HG02970 (cell line): ENCODE results near the gene AFF4.
"Not testable (repeated sequence)": the region's sequence is repeated elsewhere in the genome, so short reads cannot be mapped to it uniquely, and the experiment has no call there.

Source experiments
- ATAC-seq: cut with Tn5 transposase; IDR thresholded peaks from one replicate; pipeline ENCODE4 v1.9.1; 2021; ENCODE audit warnings: mild to moderate bottlenecking, moderate library complexity, moderate number of reproducible peaks; ENCODE audit not compliant: unreplicated experiment, low FRiP score

Gene AFF4

DNA sequence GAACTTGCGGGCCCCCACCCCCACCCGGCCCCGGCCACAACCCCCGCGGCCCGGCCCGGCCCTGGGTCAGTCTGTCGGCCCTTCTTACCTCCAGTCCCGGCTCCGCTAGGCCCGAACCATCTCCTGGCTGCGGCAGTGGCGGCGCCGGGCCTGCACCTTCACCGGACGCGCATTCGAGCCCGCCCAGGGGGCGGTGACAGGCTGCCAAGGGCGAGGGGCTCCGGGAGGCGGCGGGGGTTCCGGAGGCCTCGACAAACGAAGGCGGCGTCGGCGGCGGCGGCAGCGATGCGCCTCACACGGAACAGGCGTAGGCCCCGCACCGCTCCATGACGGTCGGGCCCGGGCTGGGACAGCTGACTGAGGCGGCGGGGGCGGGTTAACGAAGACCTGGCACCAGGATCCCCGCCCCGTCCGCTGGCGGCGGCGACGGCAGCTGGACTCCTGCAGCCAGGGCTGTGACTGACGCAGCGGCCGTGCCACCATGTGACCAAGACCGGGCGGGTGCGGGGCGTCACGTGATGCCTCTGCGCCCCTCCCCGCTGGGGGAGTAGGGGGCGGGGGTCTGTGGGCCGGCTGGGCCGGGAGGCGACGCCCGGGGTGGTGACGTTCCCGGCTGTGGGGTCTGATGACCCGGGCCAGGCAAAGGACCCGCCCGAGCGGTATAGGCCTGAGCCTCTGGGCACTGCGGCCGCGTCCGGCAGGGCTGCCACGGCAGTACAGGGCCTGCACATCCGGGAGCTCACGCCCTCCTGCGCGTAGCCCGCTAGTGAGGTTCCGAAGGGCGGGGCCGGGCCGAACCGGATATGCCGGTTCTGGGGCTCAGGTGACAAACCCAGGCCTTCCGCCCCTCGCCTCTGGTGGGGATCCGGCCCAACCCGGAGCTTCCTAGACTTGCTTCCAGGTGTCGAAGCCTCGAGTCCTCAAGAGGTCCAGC is at the start of gene AFF4:
TSS of gene AFF4 (minus strand) at position 464 of the 934 bp plus-strand sequence. CDS start 26,445 bp downstream, outside the sequence.
- peak; percentile 95 for ATAC-seq

GRCh38 chr5:133008455-133008854 is 45.0 kb upstream of the AFF4 start:
- not testable (repeated sequence) for ATAC-seq

DNA sequence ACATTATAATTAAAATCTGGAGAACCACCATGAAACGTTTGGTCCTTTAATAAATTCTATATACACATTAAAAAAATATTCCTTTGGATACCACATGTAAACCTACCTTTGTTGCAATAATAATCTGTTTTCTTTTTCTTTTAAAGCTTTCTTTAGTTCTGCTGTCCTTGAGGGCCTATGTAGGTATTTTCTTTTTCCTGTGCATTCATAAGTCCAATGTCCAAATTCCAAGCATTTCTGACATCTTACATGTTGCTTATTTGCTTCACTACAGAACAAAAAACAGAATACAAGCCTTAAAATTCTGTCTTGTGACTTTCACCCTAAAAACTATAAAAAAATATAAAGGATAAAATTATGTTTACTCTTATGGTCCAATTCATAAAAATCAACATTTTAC is 43.2 kb upstream of the AFF4 start:
- ATAC-seq: no peak

DNA sequence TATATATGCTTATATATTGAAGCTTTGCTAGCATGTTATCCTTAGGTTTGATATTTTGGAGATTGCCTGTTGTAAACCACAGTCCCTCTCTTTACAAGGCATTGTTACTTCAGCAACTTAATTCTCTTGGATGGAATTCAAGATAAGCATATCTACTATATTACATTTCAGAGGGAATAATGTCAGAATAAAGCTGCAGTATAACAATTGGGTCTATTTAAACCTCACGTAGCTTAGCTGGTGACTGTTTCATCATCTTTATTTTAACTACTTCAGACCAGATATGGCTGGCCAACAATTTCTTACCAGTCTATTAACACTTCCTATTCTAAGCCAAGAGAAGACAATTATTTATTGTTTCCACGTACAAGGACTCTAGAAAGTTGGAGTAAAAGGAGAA is 35.8 kb upstream of the AFF4 start:
- ATAC-seq: no peak

DNA sequence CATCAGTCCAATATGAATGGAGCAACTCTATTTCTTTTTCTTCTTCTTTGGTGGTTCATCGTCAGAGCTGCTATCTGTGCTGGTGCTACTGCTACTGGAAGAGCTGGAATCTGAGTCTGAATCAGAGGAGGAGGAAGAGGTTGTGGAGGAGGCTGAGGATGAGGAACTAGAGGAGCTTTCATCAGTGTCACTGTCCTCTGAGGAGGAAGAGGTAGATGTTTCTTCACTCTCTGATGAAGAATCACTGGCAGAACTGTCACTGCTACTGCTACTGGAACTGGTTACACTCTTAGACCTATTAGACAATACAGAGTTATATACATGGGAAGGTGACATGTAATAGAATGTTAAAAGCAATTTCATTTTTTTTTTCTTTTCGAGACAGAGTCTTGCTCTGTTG is 35.1 kb upstream of the AFF4 start:
- no peak for ATAC-seq

DNA sequence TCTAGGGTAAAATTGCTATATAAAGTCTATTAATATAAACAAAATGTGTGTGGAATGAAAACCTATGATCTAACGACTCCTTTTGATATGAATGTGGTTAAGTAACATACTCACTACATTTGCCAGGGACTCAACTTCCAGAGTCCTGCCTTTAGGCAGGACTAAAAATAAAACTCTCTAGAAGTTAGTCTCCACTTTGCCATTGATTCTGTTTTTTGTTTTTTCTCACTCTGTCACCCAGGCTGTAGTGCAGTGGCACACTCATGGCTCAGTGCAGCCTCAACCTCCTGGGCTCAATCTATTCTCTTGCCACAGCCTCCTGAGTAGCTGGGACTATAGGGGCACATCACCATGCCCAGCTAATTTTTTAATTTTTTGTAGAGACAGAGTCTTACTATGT is 32.9 kb upstream of the AFF4 start:
- ATAC-seq: no peak

DNA sequence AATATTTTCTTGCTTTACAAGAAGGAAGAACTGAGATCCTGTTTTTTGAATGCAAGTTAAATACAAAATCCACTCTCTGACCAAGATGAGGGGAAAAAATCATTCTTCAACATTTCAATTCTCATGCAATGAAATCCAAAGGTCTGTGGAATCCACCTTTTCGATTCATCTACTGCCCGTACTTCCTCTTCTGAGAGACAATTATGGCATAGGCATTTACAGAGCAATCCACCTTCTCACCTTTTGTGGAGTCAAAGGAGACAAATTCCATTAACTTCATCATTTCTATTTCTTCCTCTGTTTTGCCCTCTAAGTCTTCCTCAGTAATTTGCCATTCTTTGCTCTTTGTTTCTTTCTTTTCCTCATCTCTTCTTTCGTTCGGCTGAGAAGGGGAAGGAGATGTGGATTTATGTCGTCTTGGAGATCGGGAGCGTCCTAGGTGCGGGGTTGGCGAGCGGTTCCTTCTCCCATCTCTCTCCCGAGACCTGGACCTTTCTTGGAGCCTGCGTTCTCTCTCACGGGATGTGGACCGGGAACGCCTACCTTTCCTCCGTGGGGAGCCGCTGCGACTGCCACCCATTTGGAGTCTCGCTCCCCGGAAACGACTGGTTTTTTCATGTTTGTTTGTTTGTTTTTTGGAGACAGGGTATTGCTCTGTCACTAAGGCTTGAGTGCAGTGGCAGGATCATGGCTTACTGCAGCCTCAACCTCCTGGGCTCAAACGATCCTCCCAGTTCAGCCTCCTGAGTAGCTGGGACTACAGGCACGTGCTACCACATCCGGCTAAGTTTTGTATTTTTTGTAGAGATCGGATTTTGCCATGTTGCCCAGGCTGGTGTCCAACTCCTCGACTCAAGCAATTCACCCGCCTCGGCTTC is 24.3 kb upstream of the AFF4 start:
- ATAC-seq: no peak

DNA sequence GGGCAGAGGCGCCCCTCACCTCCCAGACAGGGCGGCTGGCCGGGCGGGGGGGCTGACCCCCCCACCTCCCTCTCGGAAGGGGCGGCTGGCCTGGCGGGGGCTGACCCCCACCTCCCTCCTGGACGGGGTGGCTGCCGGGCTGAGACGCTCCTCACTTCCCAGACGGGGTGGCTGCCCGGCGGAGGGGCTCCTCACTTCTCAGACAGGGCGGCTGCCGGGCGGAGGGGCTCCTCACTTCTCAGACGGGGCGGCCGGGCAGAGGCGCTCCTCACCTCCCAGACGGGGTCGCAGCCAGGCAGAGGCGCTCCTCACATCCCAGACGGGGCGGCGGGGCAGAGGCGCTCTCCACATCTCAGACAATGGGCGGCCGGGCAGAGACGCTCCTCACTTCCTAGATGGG is 19.5 kb upstream of the AFF4 start:
- not testable (repeated sequence) for ATAC-seq

GRCh38 chr5:132981288-132981687 is 17.9 kb upstream of the AFF4 start:
- no peak for ATAC-seq

DNA sequence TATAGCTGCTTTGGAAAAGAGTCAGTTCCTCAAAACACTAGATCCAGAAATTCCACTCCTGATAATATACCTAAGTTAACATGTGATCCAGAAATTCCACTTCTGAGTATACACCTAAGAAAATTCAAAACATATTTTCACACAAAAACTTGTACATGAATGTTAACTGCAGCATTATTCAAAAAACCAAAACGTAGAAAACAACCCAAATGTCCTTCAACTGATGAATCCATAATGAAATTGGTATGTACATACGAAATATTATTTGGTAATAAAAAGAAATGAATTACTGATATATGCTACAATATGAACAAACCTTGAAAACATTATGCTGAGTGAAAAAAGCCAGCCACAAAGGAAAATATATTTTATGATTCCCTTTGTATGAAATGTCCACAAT is 16.5 kb upstream of the AFF4 start:
- ATAC-seq: no peak

GRCh38 chr5:132979367-132979940 is 16.0 kb upstream of the AFF4 start:
- ATAC-seq: no peak

- ATAC-seq: no peak
Measured at GRCh38 chr5:132976852-132977251, 13.4 kb upstream of the AFF4 start.

- not testable (repeated sequence) for ATAC-seq
Measured at GRCh38 chr5:132972436-132972828, 9.0 kb upstream of the AFF4 start.

GRCh38 chr5:132971483-132972435 is 8.3 kb upstream of the AFF4 start:
- ATAC-seq: no peak

DNA sequence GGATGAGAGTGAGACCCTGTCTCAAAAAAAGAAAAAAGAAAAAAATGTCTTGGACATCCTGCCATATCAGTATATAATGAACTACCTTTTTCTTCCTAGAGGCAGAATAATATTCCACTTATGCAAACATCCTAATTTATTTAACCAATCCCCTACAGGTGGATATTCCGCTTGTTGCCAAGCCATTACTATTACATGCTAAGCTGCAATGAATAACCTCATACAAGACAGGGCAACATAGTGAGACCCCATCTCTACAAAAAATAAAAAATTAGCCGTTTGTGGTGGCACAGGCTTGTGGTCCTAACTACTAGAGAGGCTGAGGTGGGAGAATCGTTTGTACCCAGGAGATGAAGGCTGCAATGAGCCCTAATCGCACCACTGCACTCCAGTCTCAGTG is 1.7 kb upstream of the AFF4 start:
- ATAC-seq: no peak

GRCh38 chr5:132962429-132963021 is 909 bp downstream of the AFF4 start:
- no peak for ATAC-seq

DNA sequence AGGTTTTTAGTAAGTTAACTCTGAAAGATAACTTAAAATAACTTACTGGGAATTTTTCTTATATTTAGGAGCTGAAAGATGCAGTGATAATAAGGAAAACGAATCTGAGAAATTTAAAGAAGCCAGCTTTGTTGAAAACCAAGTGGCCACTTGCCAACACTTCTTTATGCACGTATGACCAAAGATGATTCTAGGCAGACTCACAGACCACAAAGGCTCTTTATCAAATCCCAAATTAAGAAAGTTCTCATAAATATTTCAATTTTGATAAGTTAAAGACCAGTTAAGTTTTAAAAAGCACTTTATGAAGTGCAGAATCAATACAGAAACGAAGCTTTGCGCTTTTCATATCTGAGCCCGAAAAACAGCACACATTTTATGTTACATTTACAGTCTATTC is 1.5 kb downstream of the AFF4 start:
- ATAC-seq: no peak

GRCh38 chr5:132961123-132961815 is 2.2 kb downstream of the AFF4 start:
- not testable (repeated sequence) for ATAC-seq
